ENCODE measurements around the gene RBM33.
"Not testable (repeated sequence)": the region's sequence is repeated elsewhere in the genome, so short reads cannot be mapped to it uniquely, and the experiment has no call there.

The RBM33 gene

DNA sequence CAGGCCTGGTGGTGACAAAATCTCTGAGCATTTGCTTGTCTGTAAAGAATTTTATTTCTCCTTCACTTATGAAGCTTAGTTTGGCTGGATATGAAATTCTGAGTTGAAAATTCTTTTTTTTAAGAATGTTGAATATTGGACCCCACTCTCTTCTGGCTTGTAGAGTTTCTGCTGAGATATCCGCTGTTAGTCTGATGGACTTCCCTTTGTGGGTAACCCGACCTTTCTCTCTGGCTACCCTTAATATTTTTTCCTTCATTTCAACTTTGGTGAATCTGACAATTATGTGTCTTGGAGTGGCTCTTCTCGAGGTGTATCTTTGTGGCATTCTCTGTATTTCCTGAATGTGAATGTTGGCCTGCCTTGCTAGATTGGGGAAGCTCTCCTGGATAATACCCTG lies 46.2 kb downstream of the RBM33 start:
- DNase-seq (ENCODE audit: low spot score) = not testable (repeated sequence)

DNA sequence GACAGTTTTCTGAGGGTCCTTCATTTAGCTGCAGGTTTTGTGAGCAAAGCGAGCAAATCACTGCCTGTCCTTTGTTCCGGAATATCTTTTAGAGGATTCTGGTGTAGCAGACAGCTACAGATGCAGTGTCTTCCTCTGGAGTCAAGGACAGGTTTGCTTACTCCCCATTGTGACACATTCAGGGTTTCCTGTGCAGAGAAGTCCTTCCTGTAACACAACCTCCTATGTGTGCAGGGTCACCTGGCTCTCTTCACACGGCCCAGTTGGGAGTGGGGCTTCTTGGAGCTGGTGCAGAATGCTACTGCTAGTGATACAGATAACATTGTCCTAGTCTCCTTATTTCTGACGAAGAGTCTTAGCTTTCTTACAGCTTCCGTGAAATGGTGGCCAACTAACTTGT lies 47.9 kb downstream of the RBM33 start:
- DNase-seq (ENCODE audit: low spot score) = no peak

DNA sequence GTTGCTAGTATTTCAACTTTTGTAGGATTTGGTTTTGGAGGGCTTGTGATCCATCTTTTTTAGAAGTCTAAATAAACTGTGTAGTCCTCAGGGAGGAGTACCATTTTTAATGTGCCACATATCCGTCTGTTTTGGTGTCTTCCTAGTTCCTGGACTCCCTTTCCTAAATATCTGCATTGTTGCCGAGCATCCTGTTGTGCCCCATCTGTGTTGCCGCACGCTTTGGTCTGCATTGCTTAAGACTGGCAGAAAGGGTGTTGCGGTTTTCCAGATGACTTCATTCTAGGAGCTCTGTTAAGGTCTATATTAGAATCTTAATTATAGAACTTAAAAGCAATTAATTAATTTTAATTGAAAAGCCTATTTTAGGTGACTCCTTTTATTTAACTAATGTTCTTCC lies 49.4 kb downstream of the RBM33 start:
- DNase-seq (ENCODE audit: low spot score) = no peak

DNA sequence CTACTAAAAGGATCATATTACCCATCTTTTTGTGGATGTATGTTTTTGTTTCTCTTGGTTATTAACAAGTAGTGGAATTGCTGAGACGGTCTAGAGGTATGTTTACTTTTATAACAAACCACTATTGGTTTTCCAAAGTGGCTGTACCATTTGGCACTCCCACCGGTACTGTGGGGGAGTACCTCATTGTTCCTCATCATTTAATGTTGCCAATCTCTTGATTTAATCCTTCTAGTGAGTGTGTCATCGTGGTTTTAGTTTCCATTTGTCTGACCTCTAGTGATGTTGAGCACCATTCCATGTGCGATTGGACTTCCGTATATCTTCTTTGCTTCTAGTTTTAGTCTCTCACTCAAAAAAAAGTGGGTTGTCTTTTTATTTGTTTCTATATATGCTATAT lies 50.4 kb downstream of the RBM33 start:
- DNase-seq (ENCODE audit: low spot score) = no peak

DNA sequence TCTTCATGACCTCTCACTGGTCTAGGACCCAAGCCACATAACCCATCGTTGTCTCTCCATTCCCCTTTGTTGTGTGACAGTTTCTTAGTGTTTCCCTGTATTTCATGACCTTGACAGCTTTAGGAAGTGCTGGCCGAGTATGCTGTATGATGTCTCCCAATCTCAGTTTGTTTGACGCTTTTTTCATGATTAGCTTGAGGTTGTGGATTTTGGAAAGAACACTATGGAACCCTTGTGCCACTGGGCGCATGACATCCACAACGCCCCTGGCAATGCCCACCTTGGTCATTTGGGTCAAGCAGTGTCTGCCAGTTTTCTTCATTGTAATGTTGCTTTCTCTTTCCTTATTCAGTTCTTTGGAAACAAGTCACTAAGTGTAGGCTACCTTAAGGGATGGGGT lies 52.3 kb downstream of the RBM33 start:
- DNase-seq (ENCODE audit: low spot score) = no peak

DNA sequence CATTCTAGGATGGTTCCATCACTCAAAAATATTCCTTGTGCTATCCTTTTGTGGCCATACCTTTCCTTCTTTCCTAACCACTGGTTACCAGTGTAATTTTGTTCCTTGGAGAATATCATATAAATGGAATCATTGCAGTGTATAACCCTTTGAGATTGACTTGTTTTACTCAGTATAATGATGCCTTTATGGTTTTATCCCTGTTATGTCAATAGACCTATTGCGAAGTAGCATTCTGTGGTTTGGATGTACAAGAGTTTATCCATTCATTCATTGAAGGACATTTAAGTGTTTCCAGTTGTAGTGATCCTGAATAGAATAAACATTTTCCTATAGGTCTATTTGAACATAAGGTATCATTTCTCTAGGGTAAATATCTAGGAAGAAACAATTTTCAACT lies 54.2 kb downstream of the RBM33 start:
- DNase-seq (ENCODE audit: low spot score) = no peak

DNA sequence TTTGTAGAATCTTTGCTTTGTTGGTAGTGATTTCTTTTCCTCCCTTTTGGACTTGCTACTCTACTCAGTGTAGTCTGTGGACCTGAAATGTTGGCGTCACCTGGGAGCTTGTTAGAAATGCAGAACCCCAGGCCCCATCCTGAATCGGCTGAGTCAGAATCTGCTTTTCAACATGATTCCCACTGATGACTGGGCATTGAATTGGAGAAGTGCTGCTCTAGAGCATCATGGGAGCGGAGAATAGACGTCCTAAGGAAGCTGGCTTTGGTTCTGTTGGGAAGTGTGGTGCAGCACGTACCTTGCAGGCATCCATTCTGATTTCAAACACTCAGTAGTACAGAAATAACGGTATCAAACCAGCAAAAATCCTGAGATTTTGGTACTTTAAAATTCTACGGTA lies 54.7 kb downstream of the RBM33 start:
- no peak for DNase-seq (ENCODE audit: low spot score)

DNA sequence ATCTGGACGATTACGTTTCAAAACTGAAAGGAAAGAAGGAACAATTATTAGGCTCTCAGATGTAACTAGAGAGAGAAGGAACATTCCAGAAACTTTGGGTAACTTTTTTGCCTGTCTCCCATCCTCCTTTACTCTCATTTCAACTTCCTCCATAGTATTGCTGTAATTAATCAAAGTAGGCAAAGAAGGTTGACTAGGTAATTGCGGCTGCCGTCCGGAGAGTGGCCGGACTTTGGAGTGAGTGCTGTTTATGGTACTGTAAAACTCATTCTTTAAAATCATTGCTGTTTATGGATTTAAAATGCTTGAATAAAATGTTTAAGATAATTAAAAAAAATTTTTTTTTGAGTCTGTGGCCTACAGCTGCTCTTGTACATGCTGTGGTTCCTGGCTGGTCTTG lies 56.4 kb downstream of the RBM33 start:
- DNase-seq (ENCODE audit: low spot score) = no peak

DNA sequence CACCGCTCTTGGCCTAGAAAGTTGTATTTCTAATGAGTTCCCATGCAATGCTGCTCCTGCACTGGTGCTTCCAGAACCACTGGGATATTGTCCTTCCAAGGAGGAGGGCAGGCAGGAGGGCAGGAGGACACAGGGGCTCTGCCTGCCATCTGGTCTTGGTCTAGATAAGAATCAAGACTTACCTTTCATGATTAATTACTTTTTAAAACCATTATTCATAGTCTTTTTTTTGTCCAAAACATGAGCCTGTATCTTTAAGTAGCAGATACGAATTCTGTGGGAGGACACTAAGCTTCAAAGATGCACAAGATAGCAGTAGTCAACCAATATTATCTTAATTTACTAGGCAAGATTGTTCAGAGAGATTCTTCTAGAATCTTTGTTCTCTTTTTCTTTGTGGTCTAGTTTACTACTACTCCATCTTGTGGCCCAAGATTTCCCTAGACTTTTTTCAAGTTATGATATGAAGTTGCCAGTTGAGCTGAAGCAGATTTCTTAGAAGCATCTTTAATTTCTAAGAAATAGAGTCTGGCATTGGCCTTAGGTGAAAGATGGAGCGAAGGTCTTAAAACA lies 57.6 kb downstream of the RBM33 start:
- no peak for DNase-seq (ENCODE audit: low spot score)

DNA sequence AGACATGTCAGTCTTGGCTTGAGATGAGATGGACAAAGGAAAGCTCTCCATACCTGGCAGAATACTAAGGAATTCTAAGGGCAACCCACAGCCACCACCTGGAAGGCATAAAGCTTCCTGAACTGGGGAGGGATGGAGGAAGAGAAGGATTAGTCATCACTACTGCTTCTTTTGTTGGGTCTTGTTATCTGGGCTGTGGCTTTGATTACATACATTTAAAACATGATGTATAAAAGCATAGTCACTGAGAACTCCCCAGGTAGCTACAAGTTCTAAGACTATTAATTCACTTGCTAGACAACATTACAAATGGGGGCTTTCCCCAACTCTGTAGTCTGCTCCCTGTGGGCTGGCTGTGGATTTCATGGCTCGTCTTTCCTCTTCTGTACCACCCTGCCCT lies 58.2 kb downstream of the RBM33 start:
- DNase-seq (ENCODE audit: low spot score) = no peak

DNA sequence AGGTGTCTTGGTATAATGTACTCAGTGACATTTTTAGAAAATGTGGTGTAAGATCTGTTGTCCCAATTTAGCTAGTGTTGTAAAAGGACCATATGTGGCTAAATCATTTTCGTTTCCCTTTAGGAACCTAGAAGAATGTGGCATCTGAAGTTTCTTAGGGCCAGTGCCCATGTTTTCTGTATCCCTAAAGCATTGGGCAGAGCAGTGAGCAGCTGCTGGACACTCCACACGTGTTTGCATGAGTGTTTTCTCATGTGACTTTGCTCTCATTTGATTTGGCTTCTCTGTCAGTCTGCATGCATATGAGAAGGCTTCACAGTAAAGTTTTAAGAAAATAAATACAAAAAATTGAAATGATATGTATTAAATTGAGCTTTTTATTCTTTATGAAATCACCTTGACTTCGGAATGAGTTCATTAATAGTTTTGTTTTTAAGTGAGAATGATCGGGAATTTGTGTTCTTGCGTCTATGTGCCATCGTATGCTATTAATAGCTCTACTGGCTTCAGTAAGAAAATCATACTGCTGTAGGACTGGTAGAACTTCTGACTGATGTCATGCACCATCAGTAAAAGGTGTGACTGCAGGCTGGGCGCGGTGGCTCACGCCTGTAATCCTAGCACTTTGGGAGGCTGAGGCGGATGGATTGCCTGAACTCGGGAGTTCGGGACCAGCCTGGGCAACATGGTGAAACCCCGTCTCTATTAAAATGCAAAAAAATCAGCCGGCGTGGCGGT lies 61.3 kb downstream of the RBM33 start:
- DNase-seq (ENCODE audit: low spot score) = no peak

DNA sequence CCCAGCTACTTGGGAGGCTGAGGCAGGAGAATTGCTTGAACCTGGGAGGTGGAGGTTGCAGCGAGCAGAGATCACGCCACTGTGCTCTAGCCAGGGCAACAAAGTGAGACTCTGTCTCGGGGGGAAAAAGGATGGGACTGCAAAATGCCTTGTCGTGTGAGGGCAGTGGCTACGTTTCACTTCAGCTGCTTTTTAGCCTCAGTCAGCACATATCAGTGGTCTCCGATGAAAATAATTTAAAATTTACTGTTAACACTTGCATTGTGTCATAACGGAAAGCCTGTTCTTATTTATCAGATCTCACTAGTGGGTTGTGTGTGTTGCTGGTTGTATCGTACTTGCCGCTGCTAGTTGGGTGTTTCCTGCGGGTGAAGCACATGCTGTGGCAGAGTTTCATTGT lies 61.9 kb downstream of the RBM33 start:
- no peak for DNase-seq (ENCODE audit: low spot score)

DNA sequence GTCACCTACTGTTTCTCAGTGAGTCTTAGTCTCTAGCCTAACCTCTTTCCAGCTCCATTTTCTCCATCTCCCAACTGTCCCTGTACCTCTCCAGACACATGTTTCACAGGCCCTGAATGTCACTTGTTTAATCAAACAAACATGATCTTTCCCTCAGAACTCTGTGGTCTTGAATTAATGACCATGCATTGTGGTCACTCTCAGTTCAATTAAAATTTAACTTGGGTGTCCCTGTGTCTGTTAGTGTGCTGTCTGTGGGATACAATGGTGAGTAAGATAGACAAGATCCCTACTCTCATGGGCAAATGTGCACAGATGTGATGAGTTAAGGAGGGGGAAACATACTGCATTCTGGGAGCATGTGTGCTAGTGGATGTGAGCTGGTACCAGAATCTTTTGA lies 65.0 kb downstream of the RBM33 start:
- DNase-seq (ENCODE audit: low spot score) = no peak

DNA sequence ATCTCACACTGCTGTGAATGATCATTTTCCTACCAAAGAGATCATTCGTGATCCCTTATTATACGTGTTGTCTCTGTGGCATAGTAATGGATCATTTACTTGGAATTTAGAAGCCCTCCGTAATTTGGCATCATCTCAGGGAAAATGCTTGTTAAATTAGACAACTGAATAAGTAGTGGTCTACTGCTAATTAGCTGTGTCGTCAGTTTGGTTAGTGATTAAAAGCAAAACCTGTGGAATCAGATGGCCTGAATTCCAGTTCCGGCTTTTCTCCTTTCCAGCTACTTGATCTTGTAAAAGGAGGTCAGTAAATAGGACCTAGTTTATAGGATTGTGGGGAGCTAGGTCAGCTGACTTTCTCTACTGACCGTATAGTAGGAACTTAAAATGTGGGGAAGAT lies 65.6 kb downstream of the RBM33 start:
- DNase-seq (ENCODE audit: low spot score) = no peak

DNA sequence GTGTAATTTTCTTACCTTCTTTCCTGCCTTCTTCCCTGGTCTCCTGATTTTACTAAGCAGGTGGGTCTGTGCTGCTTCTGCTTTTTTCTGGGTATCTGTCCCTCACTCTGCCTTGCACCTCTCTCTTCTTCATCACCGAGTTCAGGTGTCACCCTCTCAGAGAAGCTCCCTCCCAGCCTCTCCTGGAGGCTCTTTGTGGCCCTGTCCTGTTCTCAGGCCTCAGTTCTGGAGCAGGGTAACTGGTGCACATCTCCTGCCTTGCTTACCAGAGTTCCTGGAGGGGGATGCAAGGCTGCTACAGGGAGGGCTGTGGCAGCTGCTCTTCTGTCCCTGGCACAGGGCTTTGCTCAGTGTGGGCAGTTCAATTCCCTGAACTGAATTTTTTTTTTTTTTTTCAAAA lies 66.1 kb downstream of the RBM33 start:
- DNase-seq (ENCODE audit: low spot score) = no peak

DNA sequence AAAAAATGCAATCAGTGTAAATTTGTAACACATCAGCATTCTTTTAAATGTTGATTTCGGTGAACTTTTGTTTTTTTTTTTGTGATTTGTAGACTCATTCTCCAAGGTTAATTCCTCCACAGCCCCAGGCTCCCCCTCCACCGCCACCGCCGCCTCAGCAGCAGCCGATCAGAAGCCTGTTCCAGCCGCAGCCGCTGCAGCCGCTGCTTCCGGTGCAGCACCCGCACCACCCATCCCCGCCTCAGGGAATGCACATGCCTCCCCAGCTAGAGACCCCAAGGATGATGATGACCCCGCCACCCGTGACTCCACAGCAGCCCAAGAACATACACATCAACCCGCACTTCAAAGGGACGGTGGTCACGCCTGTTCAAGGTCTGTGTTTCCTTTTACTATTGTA lies 66.6 kb downstream of the RBM33 start:
- DNase-seq (ENCODE audit: low spot score) = no peak

DNA sequence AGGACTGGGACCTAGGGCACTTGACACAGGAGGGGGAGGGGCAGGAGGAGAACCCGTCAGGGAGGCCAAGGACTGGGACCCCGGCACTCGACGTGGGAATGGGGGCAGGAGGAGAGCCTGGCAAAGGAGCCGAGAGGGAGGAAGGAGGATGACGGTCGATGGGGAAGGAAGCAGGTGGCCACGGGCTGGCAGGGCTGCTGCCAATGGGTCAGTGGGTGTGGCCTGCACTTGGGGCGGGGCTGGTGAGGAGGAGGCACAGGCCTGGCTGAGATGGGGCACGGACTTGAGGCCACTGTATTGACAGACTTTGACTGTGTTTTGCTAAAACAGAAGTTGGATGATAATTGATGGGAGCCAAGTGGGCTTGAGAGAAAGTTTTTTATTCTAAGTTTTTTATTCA lies 68.9 kb downstream of the RBM33 start:
- no peak for DNase-seq (ENCODE audit: low spot score)

DNA sequence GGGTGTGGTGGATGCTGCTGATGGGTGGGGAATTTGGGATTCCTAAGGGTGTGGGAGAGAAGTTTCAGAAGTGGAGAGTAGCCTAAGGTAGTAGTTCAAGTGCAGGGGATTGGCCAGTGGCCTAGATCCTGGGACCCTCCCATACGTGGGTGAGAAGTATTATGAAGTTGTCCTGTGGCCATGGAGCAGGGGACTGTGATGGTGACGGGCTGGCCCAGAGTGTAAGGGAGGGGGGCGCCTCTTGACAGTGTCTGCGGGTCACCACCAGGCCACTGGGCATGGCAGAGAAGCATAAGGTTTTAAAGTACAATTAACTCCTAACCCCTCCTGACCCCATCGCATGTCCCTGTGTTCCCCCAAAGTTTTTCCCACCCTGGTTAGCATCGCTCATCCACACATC lies 70.2 kb downstream of the RBM33 start:
- DNase-seq (ENCODE audit: low spot score) = no peak

DNA sequence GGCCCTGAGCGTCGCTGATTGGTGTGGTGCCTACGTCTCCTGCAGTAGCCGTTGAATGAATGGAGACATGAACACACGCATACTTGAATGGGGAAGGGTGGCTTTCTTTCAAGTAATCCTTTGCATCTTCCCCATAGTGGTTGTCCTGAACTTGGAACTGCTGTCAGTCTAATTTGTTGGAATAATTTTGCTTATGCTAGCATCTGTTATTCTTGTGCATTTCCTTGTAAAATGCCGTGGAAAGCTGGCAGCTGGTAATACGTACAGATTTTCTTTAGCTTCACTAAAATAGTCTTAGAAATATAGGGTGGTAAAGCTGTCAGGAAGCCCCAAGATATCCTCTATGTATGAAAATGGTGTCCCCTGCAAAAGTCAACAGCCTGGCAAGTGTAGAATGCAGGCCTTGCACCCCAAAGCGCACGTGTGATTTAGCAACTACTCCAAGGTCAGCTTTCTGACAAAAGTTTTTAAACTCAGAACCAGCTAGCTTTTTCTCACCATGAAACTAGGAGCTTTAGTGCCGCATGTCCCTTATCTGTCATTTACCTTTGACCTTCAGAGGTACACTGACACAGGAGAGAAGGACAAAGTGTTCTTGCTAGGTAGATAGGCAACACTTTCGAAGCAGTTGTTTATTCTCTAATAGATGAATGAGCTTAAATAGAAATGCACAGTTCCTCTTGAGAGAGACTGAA lies 70.8 kb downstream of the RBM33 start:
- DNase-seq (ENCODE audit: low spot score) = peak; percentile 55

DNA sequence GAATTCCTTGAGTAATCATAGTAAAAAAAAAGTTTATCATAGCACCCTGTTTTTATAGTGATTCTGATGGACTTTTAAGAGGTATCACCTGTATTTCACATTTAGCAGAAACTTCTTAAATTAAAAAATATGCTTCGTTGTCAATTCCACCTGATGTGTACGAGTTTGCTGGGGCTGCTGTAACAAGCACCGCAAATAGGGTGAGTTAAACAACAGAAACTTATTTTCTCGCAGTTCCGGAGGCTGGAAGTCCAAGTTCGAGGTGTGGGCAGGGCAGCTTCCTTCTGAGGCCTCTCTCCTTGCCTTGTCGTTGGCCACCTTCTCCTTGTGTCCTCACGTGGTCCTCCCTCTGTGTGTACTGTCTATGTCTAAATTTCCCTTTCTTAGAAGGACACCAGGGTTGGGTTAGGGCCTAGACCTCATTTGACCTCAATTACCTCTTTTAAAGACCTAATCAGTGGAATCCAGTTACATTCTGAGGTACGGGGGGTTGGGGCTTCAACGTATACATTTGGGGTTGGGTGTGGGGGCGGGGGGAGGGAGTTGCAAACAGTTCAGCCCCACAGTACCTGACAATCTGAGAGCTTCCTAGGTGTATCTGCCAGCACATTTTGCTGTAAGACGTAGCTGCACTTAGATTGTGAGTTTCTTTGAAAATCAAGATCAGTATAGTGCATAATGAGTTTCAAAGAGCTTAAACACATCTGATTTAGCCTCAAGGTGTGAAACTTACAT lies 72.7 kb downstream of the RBM33 start:
- no peak for DNase-seq (ENCODE audit: low spot score)

DNA sequence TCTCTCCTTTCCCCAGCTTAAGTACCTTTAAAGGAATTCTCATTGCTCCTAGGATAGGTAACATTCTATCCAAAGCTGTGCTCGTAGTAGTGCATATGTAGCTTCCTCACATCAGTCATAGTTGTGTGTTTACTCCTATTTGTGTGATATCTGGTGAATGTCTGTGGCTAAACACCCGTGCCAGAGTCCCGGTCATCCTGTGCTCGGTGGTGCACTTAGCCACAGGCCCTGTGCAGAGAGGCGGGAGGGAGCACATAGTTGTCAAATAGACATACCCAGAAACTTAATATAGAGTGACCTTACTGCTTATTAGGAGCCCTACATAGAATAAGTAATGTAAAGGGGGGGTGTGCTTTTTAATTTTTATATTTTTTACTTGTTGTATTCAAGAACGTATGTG lies 76.6 kb downstream of the RBM33 start:
- no peak for DNase-seq (ENCODE audit: low spot score)

DNA sequence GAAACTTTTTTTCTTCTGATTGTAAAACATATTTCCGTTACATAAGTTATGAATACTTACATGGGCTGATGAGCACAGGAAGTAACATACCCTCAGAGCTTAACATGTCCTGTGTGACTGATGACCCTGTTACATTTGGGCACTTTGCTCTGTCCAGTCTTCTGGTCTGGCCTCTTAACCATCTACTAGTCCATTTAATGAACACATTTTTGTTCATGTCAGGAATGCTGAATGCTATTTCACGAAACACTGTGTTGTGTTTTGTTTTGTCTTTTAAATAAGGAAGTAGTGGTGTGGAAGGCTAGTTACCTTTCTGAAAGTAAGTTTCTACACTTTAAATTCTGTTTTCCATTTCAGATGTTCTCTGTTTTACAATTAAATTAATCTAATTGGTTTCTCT lies 77.7 kb downstream of the RBM33 start:
- DNase-seq (ENCODE audit: low spot score) = no peak

DNA sequence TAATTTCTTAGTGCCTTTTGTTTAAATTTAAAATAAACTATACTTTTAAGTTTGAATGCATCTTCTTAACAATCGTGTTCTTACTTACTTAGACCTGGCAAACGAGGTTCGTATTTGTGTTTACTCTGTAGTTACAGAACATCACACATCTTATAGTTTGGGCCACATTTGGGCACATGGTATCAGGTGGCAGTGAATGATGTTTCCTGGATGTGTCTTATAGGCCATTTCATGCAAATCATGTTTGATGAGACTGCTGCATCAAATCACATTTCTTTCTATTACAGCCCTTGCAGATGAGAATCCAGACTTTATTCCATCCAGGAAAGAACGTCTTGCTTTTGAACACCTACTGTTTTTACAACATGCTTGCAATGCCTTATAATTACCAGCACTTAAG lies 78.5 kb downstream of the RBM33 start:
- DNase-seq (ENCODE audit: low spot score) = no peak

Measured in HuH-7.5 (cell line).